Skeletal muscle satellite cell (primary cell): ENCODE data around the gene ARMH3.

Experiments used
- H3K27me3 ChIP-seq: 2 replicates; pipeline ENCODE4 v1.7.0; 2013; ENCODE audit warnings: low read length; ENCODE audit not compliant: control insufficient read depth, insufficient read depth
- H3K36me3 ChIP-seq: 2 replicates; pipeline ENCODE4 v1.7.0; 2013; ENCODE audit warnings: mild to moderate bottlenecking, control low read depth, low read length; ENCODE audit not compliant: insufficient read depth
- H3K4me1 ChIP-seq: 2 replicates; pipeline ENCODE4 v1.7.0; 2013; ENCODE audit warnings: low read length; ENCODE audit not compliant: control insufficient read depth, insufficient read depth
- H3K4me2 ChIP-seq: 2 replicates; pipeline ENCODE4 v1.7.0; 2013; ENCODE audit warnings: mild to moderate bottlenecking, low read length
- H3K4me3 ChIP-seq: 2 replicates; pipeline ENCODE4 v1.7.0; 2013; ENCODE audit warnings: low read length
- H3K9ac ChIP-seq: 2 replicates; pipeline ENCODE4 v1.7.0; 2013; ENCODE audit warnings: mild to moderate bottlenecking, low read depth, low read length, moderate library complexity
- H3K9me3 ChIP-seq: replicated peaks from 2 replicates; pipeline ENCODE4 v1.7.0; 2013; ENCODE audit warnings: mild to moderate bottlenecking, control low read depth, low read length

Gene ARMH3

DNA sequence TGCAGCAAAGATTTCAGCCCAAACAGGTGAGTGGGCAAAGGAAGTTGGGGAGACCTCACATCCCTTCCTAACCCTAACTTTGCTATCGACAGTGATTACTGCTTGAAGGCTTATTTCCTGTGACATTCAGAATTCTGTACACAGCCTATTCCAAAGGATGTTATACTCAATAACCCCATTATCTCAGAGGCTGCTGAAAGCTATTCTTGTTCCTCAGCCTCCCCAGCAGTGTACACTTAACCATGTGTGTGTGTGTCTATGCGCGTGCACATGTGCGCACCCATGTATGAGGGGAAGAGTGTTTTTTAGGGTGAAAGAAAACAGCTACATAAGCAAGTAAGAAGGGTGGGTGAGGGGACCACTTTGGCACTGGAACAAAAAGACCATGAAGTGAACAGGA lies 122.0 kb downstream of the ARMH3 start:
- H3K4me2 ChIP-seq = no peak overlapping the region
- H3K36me3 ChIP-seq = no peaks in the 10 kb centered on the region
- H3K9me3 ChIP-seq = no peaks in the 10 kb centered on the region
- H3K9ac ChIP-seq = no peak overlapping the region
- H3K27me3 ChIP-seq = no peaks in the 10 kb centered on the region
- no peak overlapping the region for H3K4me3 ChIP-seq
- peaks cover 15% of the 10 kb centered on the region for H3K4me1 ChIP-seq

DNA sequence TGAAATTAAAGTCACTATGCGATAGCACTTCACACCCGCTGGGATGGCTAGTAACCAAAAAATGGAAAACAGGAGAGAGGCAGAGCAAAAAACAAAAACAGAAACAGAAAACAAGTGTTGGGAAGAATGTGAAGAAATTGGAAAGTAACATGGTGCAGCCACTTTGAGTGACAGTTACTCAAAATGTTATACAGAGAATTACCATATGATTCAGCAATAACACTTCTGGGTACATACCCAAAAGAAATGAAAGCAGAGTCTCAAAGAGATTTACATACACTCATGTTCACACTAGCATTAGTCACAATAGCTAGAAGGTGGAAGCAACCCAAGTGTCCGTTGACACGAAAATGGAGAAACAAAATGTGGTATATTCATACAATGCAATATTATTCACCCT lies 123.8 kb downstream of the ARMH3 start:
- no peaks in the 10 kb centered on the region for H3K9me3 ChIP-seq
- H3K4me2 ChIP-seq = no peak overlapping the region
- H3K27me3 ChIP-seq = no peaks in the 10 kb centered on the region
- peaks cover 6% of the 10 kb centered on the region for H3K36me3 ChIP-seq
- no peaks in the 10 kb centered on the region for H3K4me1 ChIP-seq
- no peak overlapping the region for H3K9ac ChIP-seq
- no peak overlapping the region for H3K4me3 ChIP-seq

- peaks cover 6% of the 10 kb centered on the region for H3K36me3 ChIP-seq
- H3K4me2 ChIP-seq = no peak overlapping the region
- no peak overlapping the region for H3K9ac ChIP-seq
- no peaks in the 10 kb centered on the region for H3K27me3 ChIP-seq
- no peaks in the 10 kb centered on the region for H3K4me1 ChIP-seq
- no peak overlapping the region for H3K4me3 ChIP-seq
- no peaks in the 10 kb centered on the region for H3K9me3 ChIP-seq
Measured at GRCh38 chr10:101925027-101925426, 130.9 kb downstream of the ARMH3 start.

GRCh38 chr10:101923256-101923655 lies 132.7 kb downstream of the ARMH3 start:
- Histone ChIP-seq H3K36me3 (peaks cover 7% of the 10 kb centered on the region), H3K9me3 (no peaks in the 10 kb centered on the region), H3K4me1 (no peaks in the 10 kb centered on the region), H3K27me3 (no peaks in the 10 kb centered on the region), H3K4me2 (no peak overlapping the region), H3K9ac (no peak overlapping the region), H3K4me3 (no peak overlapping the region)

DNA sequence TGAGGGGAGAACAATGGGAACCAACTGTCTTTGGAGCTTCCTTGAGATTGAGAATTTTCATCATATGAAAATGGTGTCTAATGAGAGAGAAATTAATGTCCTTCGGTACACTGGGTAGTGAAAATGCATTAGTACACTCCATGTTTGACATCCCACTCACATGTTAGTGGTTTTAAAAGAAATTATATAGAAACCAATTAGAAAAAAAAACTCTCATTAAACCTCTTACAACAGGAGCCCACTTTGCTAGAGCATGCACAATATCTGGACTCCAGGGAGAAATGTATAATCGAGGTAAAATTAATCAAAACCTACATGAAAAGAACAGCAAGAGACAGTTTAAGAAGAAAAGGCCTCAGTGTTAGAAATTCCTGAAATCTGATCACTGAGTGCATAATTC lies 133.1 kb downstream of the ARMH3 start:
- Histone ChIP-seq H3K9ac (no peak overlapping the region), H3K4me1 (no peaks in the 10 kb centered on the region), H3K4me2 (no peak overlapping the region), H3K9me3 (no peaks in the 10 kb centered on the region), H3K27me3 (no peaks in the 10 kb centered on the region), H3K36me3 (peaks cover 4% of the 10 kb centered on the region), H3K4me3 (no peak overlapping the region)

DNA sequence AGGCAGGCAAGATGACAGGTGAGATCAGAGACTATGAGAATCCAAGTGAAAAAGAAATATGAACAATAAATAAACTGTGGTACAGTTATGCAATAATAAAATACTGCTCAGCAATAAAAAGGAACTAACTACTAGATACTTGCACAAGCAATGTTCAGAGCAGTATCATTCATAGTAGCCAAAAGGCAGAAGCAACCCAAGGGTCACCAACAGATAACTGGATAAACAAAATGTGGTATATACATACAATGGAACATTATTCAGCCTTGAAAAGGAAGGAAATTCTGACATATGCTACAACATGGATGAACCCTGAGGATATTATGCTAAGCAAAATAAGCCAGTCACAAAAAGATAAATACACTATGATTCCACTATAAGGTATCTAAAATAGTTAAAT lies 135.4 kb downstream of the ARMH3 start:
- Histone ChIP-seq H3K4me3 (no peak overlapping the region), H3K4me2 (no peak overlapping the region)

GRCh38 chr10:101919026-101919770 lies 136.8 kb downstream of the ARMH3 start:
- Histone ChIP-seq H3K4me2 (no peak overlapping the region), H3K4me1 (no peaks in the 10 kb centered on the region), H3K9ac (no peak overlapping the region), H3K9me3 (no peaks in the 10 kb centered on the region), H3K4me3 (no peak overlapping the region), H3K36me3 (peaks cover 4% of the 10 kb centered on the region), H3K27me3 (no peaks in the 10 kb centered on the region)

More for the DNA sequence above, 135.4 kb downstream of the ARMH3 start:
- no peaks in the 10 kb centered on the region for H3K27me3 ChIP-seq
- no peak overlapping the region for H3K9ac ChIP-seq
- peaks cover 4% of the 10 kb centered on the region for H3K36me3 ChIP-seq
- H3K9me3 ChIP-seq = no peaks in the 10 kb centered on the region
- no peaks in the 10 kb centered on the region for H3K4me1 ChIP-seq

GRCh38 chr10:101912561-101913179 lies 143.3 kb downstream of the ARMH3 start:
- Histone ChIP-seq H3K4me1 (no peaks in the 10 kb centered on the region), H3K4me2 (no peak overlapping the region), H3K4me3 (no peak overlapping the region), H3K9ac (no peak overlapping the region), H3K36me3 (peaks cover 5% of the 10 kb centered on the region), H3K9me3 (no peaks in the 10 kb centered on the region), H3K27me3 (no peaks in the 10 kb centered on the region)

DNA sequence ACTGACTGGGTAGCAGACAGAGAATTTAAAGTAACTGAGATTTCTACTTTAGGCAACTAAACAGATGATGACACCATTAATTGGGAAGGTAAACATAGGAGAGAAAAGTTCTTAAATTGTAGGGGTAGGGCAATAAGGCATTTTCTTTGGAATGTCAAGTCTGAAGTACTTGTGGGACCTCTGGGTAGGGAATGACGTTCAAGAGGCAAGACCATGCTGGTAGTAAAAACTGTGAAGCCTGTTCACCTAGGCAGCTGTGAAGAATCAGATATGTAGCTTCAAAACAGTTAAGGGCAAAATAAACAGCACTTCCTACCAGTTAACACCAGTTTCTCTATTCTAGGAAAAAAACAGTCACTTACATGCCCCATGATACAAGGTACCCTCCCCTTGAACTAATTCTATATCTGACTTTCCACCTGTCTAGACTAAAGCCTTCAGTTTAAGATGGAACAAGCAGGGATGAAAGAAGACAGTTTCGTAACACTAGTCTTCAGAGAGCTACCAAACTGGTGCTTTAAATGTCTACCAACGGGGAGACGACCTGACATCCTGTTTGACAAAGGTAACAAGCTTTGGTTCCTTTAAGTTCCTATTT lies 149.3 kb downstream of the ARMH3 start:
- H3K27me3 ChIP-seq = no peaks in the 10 kb centered on the region
- H3K9ac ChIP-seq = no peak overlapping the region
- H3K9me3 ChIP-seq = no peaks in the 10 kb centered on the region
- H3K4me2 ChIP-seq = no peak overlapping the region
- H3K36me3 ChIP-seq = peaks cover 5% of the 10 kb centered on the region
- H3K4me1 ChIP-seq = peaks cover 8% of the 10 kb centered on the region
- no peak overlapping the region for H3K4me3 ChIP-seq

- H3K27me3 ChIP-seq = no peaks in the 10 kb centered on the region
- H3K4me2 ChIP-seq = no peak overlapping the region
Measured at GRCh38 chr10:101905251-101905650, 150.7 kb downstream of the ARMH3 start.

DNA sequence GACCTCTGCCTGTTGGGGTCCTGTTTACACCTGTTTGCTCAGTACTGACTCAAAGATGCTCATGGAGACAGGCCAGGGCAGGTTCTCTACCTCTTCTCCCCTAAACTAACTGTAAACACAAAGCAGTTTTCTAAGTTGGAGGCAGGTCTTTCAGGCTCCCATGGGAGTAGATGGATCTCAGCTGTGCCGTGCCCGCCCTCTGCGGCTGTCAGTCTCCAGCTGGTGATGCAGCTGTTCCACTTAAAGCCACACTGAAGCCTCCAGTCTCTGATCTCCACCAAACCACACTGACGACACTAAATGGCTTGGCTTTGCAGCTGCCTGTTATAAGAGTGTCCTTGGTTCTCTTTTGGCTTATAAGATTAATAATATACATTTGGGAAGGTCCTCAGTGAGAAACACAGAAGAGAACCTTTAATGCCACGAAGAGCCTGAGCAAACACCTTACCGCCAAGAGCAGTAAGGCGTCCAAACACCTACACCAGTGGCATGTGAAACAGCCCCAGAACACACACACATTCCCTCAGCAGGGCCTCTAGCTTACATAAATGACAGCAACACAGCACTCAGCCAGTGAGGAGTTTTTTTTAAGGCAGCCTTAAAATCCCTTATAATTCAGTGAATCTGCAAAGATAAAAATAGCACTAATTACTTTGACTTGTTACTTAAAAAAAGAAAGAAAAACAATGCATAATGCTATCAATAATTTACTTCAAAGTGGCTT lies 152.0 kb downstream of the ARMH3 start:
- peaks cover 8% of the 10 kb centered on the region for H3K4me1 ChIP-seq
- H3K27me3 ChIP-seq = no peaks in the 10 kb centered on the region
- H3K4me2 ChIP-seq = no peak overlapping the region
- no peaks in the 10 kb centered on the region for H3K9me3 ChIP-seq
- no peaks in the 10 kb centered on the region for H3K36me3 ChIP-seq
- no peak overlapping the region for H3K4me3 ChIP-seq
- no peak overlapping the region for H3K9ac ChIP-seq

More at GRCh38 chr10:101905251-101905650, 150.7 kb downstream of the ARMH3 start:
- H3K9ac ChIP-seq = no peak overlapping the region
- H3K9me3 ChIP-seq = no peaks in the 10 kb centered on the region
- H3K36me3 ChIP-seq = no peaks in the 10 kb centered on the region
- no peak overlapping the region for H3K4me3 ChIP-seq
- peaks cover 8% of the 10 kb centered on the region for H3K4me1 ChIP-seq
